ENCODE data around the gene CBX8. TPM values are rescaled to one million over a fixed set of nuclear protein-coding genes. Genes with fewer than 3 reads are reported as not detected.

Gene CBX8
- total and polyA plus RNA-seq, 2 of the 13 experiments (the other 11 are each of a cell fraction or from before 2014, with no cell fraction given): 0.34 to 12.6 TPM

DNA sequence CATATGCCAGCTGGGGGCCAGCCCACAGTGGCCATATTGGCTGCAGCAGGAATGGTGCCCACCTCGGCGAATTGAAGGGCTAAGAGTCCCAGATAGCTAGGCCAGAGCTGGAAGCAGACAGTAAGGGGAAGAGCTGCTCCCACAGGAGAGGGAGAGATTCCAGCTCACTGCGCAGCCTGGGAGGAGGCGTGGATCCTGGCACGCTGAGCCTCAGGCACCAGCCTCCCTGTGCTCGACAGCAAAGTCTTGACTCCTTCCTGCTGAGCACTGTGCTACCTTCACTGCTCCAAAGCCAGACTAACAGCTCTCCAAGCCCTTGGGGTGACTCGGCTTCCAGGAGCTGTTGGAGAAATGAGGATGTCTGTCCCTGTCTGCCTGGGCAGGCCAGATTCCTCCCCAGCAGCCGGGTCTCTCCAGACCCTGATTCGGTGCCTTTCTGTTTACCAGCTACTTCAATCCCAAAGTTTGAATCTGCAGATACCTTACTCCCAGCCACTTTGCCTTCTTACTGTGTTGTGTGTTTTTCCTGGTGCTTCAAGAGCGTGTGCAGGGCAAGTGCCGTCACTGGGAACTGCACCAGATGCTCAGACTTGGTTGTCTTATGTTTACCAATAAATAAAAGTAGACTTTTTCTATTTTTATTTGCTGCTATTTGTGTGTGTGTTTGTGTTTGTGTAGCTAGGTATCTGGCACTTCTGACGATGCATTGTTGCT, 9.8 kb downstream of the CBX8 start (continued):
- TF ChIP-seq, protein P1, sequence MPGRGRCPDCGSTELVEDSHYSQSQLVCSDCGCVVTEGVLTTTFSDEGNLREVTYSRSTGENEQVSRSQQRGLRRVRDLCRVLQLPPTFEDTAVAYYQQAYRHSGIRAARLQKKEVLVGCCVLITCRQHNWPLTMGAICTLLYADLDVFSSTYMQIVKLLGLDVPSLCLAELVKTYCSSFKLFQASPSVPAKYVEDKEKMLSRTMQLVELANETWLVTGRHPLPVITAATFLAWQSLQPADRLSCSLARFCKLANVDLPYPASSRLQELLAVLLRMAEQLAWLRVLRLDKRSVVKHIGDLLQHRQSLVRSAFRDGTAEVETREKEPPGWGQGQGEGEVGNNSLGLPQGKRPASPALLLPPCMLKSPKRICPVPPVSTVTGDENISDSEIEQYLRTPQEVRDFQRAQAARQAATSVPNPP (CRISPR knock-in tag; IDR thresholded peaks at IDR 0.05): no peak
- TF ChIP-seq HNRNPUL1 (IDR thresholded peaks at IDR 0.05; ENCODE audit: low read depth, low read length): no peak
- no peak for TF ChIP-seq FOXJ3 (CRISPR knock-in tag; IDR thresholded peaks at IDR 0.05; ENCODE audit: borderline replicate concordance)
- TF ChIP-seq TARDBP (CRISPR knock-in tag; IDR thresholded peaks at IDR 0.05): no peak
- TF ChIP-seq, protein P2, sequence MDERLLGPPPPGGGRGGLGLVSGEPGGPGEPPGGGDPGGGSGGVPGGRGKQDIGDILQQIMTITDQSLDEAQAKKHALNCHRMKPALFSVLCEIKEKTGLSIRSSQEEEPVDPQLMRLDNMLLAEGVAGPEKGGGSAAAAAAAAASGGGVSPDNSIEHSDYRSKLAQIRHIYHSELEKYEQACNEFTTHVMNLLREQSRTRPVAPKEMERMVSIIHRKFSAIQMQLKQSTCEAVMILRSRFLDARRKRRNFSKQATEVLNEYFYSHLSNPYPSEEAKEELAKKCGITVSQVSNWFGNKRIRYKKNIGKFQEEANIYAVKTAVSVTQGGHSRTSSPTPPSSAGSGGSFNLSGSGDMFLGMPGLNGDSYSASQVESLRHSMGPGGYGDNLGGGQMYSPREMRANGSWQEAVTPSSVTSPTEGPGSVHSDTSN (CRISPR knock-in tag; IDR thresholded peaks at IDR 0.05): no peak
- no peak for TF ChIP-seq THAP11 (CRISPR knock-in tag; IDR thresholded peaks at IDR 0.05)
- TF ChIP-seq ZSCAN12 (CRISPR knock-in tag; IDR thresholded peaks at IDR 0.05): no peak
- TF ChIP-seq YY1 (IDR thresholded peaks at IDR 0.05; ENCODE audit: insufficient read depth, insufficient replicate concordance, low read depth, low read length): no peak
- TF ChIP-seq REXO4 (CRISPR knock-in tag; IDR thresholded peaks at IDR 0.05; ENCODE audit: borderline replicate concordance): no peak
- no peak for TF ChIP-seq PRMT3 (CRISPR knock-in tag; IDR thresholded peaks at IDR 0.05; ENCODE audit: borderline replicate concordance, low read depth)
- no peak for TF ChIP-seq ZNF235 (CRISPR knock-in tag; IDR thresholded peaks at IDR 0.05; ENCODE audit: borderline replicate concordance)
- TF ChIP-seq DNMT3B (CRISPR knock-in tag; conservative IDR thresholded peaks at IDR 0.05): no peak
- TF ChIP-seq KLF13 (CRISPR knock-in tag; IDR thresholded peaks at IDR 0.05): no peak
- TF ChIP-seq ZFP1 (CRISPR knock-in tag; IDR thresholded peaks at IDR 0.05): no peak
- TF ChIP-seq KAT8 (CRISPR knock-in tag; IDR thresholded peaks at IDR 0.05): no peak
- TF ChIP-seq ZNF75D (CRISPR knock-in tag; IDR thresholded peaks at IDR 0.05; ENCODE audit: borderline replicate concordance): no peak
- TF ChIP-seq, protein P3, sequence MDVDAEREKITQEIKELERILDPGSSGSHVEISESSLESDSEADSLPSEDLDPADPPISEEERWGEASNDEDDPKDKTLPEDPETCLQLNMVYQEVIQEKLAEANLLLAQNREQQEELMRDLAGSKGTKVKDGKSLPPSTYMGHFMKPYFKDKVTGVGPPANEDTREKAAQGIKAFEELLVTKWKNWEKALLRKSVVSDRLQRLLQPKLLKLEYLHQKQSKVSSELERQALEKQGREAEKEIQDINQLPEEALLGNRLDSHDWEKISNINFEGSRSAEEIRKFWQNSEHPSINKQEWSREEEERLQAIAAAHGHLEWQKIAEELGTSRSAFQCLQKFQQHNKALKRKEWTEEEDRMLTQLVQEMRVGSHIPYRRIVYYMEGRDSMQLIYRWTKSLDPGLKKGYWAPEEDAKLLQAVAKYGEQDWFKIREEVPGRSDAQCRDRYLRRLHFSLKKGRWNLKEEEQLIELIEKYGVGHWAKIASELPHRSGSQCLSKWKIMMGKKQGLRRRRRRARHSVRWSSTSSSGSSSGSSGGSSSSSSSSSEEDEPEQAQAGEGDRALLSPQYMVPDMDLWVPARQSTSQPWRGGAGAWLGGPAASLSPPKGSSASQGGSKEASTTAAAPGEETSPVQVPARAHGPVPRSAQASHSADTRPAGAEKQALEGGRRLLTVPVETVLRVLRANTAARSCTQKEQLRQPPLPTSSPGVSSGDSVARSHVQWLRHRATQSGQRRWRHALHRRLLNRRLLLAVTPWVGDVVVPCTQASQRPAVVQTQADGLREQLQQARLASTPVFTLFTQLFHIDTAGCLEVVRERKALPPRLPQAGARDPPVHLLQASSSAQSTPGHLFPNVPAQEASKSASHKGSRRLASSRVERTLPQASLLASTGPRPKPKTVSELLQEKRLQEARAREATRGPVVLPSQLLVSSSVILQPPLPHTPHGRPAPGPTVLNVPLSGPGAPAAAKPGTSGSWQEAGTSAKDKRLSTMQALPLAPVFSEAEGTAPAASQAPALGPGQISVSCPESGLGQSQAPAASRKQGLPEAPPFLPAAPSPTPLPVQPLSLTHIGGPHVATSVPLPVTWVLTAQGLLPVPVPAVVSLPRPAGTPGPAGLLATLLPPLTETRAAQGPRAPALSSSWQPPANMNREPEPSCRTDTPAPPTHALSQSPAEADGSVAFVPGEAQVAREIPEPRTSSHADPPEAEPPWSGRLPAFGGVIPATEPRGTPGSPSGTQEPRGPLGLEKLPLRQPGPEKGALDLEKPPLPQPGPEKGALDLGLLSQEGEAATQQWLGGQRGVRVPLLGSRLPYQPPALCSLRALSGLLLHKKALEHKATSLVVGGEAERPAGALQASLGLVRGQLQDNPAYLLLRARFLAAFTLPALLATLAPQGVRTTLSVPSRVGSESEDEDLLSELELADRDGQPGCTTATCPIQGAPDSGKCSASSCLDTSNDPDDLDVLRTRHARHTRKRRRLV (CRISPR knock-in tag; IDR thresholded peaks at IDR 0.05): no peak
- TF ChIP-seq, protein P4, sequence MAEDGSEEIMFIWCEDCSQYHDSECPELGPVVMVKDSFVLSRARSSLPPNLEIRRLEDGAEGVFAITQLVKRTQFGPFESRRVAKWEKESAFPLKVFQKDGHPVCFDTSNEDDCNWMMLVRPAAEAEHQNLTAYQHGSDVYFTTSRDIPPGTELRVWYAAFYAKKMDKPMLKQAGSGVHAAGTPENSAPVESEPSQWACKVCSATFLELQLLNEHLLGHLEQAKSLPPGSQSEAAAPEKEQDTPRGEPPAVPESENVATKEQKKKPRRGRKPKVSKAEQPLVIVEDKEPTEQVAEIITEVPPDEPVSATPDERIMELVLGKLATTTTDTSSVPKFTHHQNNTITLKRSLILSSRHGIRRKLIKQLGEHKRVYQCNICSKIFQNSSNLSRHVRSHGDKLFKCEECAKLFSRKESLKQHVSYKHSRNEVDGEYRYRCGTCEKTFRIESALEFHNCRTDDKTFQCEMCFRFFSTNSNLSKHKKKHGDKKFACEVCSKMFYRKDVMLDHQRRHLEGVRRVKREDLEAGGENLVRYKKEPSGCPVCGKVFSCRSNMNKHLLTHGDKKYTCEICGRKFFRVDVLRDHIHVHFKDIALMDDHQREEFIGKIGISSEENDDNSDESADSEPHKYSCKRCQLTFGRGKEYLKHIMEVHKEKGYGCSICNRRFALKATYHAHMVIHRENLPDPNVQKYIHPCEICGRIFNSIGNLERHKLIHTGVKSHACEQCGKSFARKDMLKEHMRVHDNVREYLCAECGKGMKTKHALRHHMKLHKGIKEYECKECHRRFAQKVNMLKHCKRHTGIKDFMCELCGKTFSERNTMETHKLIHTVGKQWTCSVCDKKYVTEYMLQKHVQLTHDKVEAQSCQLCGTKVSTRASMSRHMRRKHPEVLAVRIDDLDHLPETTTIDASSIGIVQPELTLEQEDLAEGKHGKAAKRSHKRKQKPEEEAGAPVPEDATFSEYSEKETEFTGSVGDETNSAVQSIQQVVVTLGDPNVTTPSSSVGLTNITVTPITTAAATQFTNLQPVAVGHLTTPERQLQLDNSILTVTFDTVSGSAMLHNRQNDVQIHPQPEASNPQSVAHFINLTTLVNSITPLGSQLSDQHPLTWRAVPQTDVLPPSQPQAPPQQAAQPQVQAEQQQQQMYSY (CRISPR knock-in tag; IDR thresholded peaks at IDR 0.05): no peak
- peak; percentile 35; the same call in 1 of the 2 replicates for TF ChIP-seq POLR2AphosphoS5 (IDR thresholded peaks at IDR 0.05; ENCODE audit: low read depth, low read length)
- peak; percentile 11; the same call in 1 of the 2 replicates for TF ChIP-seq SSRP1 (CRISPR knock-in tag; IDR thresholded peaks at IDR 0.05)

Data from HepG2 (cell line).